Measurements from ENCODE around the gene GOLGA1. TPM values are rescaled to one million over a fixed set of nuclear protein-coding genes. Genes with fewer than 3 reads are reported as not detected.

Gene GOLGA1
- total RNA-seq, 2 experiments from 2014 or later = 19.0 to 19.2 TPM

DNA sequence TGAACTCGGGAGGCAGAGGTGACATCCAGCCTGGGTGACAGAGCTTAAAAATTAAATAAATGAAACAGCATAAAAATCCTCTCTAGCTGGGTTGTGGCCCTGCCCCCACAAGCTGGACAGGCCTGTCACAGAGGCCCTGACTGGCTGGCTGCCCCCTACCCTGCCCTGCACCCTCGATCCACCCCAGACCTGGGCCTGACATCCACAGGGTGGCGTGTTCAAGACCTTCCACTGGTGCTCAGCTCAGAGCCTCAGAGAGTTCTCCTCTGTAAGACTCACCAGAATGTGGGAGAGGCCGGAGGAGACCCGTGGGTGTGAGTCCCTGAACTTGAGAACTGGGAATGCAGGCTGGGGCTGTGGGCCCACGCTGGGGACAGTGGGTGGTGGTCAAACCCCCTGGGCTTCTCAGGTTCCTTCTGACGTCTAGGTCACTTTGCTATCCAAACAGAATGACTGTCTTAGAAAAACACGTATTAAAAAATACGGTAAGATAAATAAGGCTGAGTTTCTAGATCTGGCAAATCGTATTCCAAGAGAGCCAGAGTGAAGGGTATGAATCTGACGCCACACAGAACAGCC is 97.3 kb downstream of the GOLGA1 start:
- no peak overlapping the region for H2AFZ ChIP-seq (ENCODE audit: low read length)
- ChIA-PET POLR2A (no interaction called here), CTCF (ENCODE audit: unreplicated experiment) (no interaction called here)
- DNase-seq (ENCODE audit: low spot score) = no peak
- TF ChIP-seq CTCF (conservative IDR thresholded peaks at IDR 0.05; ENCODE audit: low read length) = no peak
- TF ChIP-seq EZH2phosphoT487 (IDR thresholded peaks at IDR 0.05; ENCODE audit: borderline replicate concordance, low read depth, low read length) = no peak
- H3K9me3 ChIP-seq (ENCODE audit: low read length) = no peaks in the 10 kb centered on the region
- no TSS peak for BruUV-seq (replicated peaks)
- H3K4me2 ChIP-seq (ENCODE audit: low read length) = no peak overlapping the region
- intact Hi-C loops (cut with micrococcal nuclease; ENCODE audit: unreplicated experiment) = no loop called here
- no peaks in the 10 kb centered on the region for H4K20me1 ChIP-seq (ENCODE audit: insufficient read depth, low read length)
- H3K4me1 ChIP-seq (ENCODE audit: insufficient read depth, low read length, poor library complexity, severe bottlenecking) = no peaks in the 10 kb centered on the region
- H3K36me3 ChIP-seq (ENCODE audit: insufficient read depth, low read length) = no peaks in the 10 kb centered on the region
- H3K9me2 ChIP-seq (ENCODE audit: insufficient read depth, low read length) = no peaks in the 10 kb centered on the region
- H3K4me3 ChIP-seq (ENCODE audit: low read depth, low read length, poor library complexity, severe bottlenecking) = no peak overlapping the region
- H3K79me2 ChIP-seq (ENCODE audit: insufficient read depth, low read depth, low read length) = no peaks in the 10 kb centered on the region
- no peak overlapping the region for H3K27ac ChIP-seq (ENCODE audit: low read depth, low read length, poor library complexity, severe bottlenecking)

GRCh38 chr9:124841075-124841821 is 99.6 kb downstream of the GOLGA1 start:
- H3K4me3 ChIP-seq (ENCODE audit: low read depth, low read length, poor library complexity, severe bottlenecking) = no peak overlapping the region
- H3K79me2 ChIP-seq (ENCODE audit: insufficient read depth, low read depth, low read length) = no peaks in the 10 kb centered on the region
- no peak overlapping the region for H2AFZ ChIP-seq (ENCODE audit: low read length)
- H3K9me2 ChIP-seq (ENCODE audit: insufficient read depth, low read length) = no peaks in the 10 kb centered on the region
- intact Hi-C loops (cut with micrococcal nuclease; ENCODE audit: unreplicated experiment) = no loop called here
- DNase-seq (ENCODE audit: low spot score) = no peak
- no peak for TF ChIP-seq EZH2phosphoT487 (IDR thresholded peaks at IDR 0.05; ENCODE audit: borderline replicate concordance, low read depth, low read length)
- no peak for TF ChIP-seq CTCF (conservative IDR thresholded peaks at IDR 0.05; ENCODE audit: low read length)
- no peaks in the 10 kb centered on the region for H3K4me1 ChIP-seq (ENCODE audit: insufficient read depth, low read length, poor library complexity, severe bottlenecking)
- ChIA-PET CTCF (ENCODE audit: unreplicated experiment) (no interaction called here), POLR2A (interaction anchor here (0.6 to 1.1 kb wide), 5 partner anchors 7 to 914 kb away, joined by 3 to 5 read pairs (median 3); no protein-coding TSS in a partner anchor)
- H3K9me3 ChIP-seq (ENCODE audit: low read length) = no peaks in the 10 kb centered on the region
- H3K36me3 ChIP-seq (ENCODE audit: insufficient read depth, low read length) = no peaks in the 10 kb centered on the region
- no TSS peak for BruUV-seq (replicated peaks)
- no peak overlapping the region for H3K4me2 ChIP-seq (ENCODE audit: low read length)
- H4K20me1 ChIP-seq (ENCODE audit: insufficient read depth, low read length) = no peaks in the 10 kb centered on the region
- no peak overlapping the region for H3K27ac ChIP-seq (ENCODE audit: low read depth, low read length, poor library complexity, severe bottlenecking)

GRCh38 chr9:124840300-124840833 is 100.5 kb downstream of the GOLGA1 start:
- no peaks in the 10 kb centered on the region for H3K79me2 ChIP-seq (ENCODE audit: insufficient read depth, low read depth, low read length)
- POLR2A ChIA-PET = interaction anchor here (1.1 kb wide), 1 partner anchor 8 kb away, joined by 3 read pairs; no protein-coding TSS in a partner anchor
- BruUV-seq (replicated peaks) = no TSS peak
- no peaks in the 10 kb centered on the region for H3K36me3 ChIP-seq (ENCODE audit: insufficient read depth, low read length)
- no peaks in the 10 kb centered on the region for H3K9me3 ChIP-seq (ENCODE audit: low read length)
- intact Hi-C loops (cut with micrococcal nuclease; ENCODE audit: unreplicated experiment) = no loop called here
- H3K27ac ChIP-seq (ENCODE audit: low read depth, low read length, poor library complexity, severe bottlenecking) = no peak overlapping the region
- no peaks in the 10 kb centered on the region for H3K9me2 ChIP-seq (ENCODE audit: insufficient read depth, low read length)
- no peak overlapping the region for H3K4me2 ChIP-seq (ENCODE audit: low read length)
- no peak for DNase-seq (ENCODE audit: low spot score)
- TF ChIP-seq EZH2phosphoT487 (IDR thresholded peaks at IDR 0.05; ENCODE audit: borderline replicate concordance, low read depth, low read length) (no peak), CTCF (conservative IDR thresholded peaks at IDR 0.05; ENCODE audit: low read length) (peak; percentile 82)
- H2AFZ ChIP-seq (ENCODE audit: low read length) = no peak overlapping the region
- no peak overlapping the region for H3K4me3 ChIP-seq (ENCODE audit: low read depth, low read length, poor library complexity, severe bottlenecking)
- no peaks in the 10 kb centered on the region for H4K20me1 ChIP-seq (ENCODE audit: insufficient read depth, low read length)
- no peaks in the 10 kb centered on the region for H3K4me1 ChIP-seq (ENCODE audit: insufficient read depth, low read length, poor library complexity, severe bottlenecking)
- CTCF ChIA-PET (ENCODE audit: unreplicated experiment) = interaction anchor here (0.6 to 1.2 kb wide), 3 partner anchors 8 to 68 kb away, joined by 3 to 5 read pairs (median 5); no protein-coding TSS in a partner anchor
